HuH-7 (cell line): ENCODE data around the gene HPSE2.
"Not testable (repeated sequence)": the region's sequence is repeated elsewhere in the genome, so short reads cannot be mapped to it uniquely, and the experiment has no call there.

Source experiments
- DNase-seq: peaks from one replicate; pipeline ENCODE4 v3.0.0; 2011; ENCODE audit warnings: low spot score

Gene HPSE2

DNA sequence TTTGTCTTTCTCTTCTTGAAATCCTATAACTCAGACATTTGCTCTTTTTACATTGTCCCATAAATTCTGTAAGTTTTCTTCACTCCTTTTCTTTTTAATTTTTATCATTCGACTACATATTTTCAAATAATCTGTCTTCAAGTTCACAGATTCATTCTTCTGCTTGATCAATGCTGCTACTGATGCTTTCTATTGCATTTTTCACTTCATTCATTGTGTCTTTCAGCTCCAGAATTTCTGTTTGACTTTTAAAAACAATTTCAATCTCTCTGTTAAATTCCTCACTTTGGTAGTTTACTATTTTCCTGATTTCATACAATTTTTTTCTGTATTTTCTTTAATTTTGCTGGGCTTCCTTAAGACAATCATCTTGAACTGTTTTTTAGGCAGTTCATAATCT, 230.4 kb downstream of the HPSE2 start:
- no peak for DNase-seq

DNA sequence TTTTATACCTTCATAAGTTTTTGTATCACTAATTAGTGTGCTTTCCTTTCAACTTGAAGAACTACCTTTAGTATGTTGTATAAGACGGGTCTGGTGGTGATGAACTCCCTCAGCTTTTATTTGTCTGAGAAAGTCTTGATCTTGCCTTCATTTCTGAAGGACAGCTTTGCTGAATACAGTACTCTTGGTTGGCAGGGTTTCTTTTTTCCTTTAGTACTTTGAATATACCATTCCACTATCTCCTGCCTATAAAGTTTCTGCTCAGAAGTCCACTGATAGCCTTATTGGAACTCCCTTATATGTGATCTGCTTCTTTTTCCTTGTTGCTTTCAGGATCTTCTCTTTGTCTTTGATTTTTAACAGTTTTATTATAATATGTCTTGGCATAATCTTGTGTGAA, 230.9 kb downstream of the HPSE2 start:
- DNase-seq: no peak

DNA sequence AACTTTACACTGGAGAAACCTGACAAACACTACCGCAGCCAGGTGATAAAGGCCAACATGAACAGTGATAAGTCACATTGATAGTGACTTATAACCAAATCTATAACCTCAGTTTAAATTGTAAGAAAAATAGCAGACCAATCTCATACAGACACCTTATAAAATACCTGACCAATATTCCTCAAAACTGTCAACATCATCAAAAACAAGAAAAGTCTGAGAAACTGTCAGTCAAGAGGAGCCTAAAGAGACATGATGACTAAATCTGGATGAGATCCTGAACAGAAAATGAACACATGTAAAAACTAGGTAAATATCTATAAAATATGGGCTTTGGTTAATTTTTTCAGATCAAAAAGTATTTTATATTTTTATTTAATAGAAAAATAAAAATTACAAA, 233.3 kb downstream of the HPSE2 start:
- no peak for DNase-seq

DNA sequence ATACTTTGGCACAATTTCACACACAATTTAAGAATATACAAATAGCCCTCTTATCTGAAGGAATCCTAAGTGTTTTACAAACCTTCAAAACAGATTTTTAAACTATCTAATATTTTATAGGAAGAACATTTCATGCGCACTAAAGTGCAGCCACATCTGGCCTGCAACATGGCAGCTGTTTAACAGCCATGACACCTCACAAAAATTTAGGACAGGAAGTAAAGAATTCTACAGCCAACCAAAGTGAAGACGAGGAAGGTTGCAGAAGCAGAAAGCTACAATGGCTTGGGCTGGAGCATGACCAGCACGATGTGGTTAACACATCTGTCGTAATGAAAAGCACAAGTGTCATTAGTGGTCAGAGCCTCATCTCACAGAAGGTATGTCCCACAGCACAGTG, 238.1 kb downstream of the HPSE2 start:
- DNase-seq: no peak

DNA sequence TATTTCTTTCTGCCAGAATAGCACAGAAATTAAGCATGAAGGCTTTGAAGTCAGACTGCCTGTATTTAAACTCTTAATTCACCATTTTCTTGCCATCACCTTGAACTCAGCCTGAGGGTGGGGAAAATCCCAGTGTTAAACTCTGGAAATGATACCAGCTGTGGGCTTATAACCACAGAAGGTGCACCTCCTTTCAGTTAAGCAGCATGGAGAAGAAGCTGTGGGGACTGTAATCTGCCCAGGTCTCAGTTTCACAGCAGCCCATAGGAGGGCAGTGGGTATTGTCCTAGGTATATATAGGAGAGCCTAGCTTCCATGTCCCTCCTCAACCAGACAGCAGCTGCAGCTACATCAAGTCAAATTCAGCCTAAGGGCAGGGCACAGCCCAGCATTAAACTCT, 241.6 kb downstream of the HPSE2 start:
- DNase-seq: no peak

DNA sequence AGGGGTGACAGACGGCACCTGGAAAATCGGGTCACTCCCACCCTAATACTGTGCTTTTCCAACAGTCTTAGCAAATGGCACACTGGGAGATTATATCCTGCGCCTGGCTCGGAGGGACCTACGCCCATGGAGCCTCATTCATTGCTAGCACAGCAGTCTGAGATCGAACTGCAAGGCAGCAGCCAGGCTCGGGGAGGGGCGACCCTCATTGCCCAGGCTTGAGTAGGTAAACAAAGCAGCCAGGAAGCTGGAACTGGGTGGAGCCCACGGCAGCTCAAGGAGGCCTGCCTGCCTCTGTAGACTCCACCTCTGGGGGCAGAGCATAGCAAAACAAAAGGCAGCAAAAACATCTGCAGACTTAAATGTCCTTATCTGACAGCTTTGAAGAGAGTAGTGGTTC, 251.9 kb downstream of the HPSE2 start:
- DNase-seq: not testable (repeated sequence)

DNA sequence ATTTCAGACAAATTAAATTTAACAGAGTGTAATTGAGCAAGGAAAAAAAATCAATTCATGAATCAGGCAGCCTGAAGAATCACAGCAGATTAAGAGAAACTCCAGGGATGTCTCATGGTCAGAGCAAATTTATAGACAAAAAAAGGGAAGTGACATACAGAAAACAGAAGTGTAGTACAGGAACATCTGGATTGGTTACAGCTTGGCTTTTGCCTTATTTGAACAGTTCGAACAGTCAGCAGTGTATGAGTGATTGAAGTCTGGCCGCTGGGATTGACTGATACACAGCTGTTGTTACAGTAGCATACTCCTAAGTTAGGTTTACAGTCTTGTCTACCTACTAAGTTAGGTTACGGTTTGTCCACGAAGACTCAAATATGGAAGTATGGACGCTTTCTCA, 255.3 kb downstream of the HPSE2 start:
- no peak for DNase-seq

DNA sequence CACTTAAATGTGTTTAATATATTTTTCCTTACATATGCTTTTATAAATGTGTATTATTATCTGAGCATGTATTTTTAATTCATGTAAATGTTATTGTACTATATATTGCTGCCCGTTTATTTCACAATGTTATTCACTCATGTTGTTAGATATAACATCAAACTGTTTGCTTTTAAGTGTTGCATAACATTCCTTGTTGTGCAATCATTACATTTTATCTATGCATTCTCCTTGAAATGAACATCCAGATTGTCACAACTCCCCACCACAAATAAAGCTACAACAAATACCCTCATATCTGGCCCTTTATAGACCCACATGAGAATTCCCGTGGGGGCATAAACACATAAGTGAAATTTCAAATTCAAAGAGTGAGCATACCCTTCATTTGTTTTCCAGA, 264.2 kb downstream of the HPSE2 start:
- DNase-seq: no peak

DNA sequence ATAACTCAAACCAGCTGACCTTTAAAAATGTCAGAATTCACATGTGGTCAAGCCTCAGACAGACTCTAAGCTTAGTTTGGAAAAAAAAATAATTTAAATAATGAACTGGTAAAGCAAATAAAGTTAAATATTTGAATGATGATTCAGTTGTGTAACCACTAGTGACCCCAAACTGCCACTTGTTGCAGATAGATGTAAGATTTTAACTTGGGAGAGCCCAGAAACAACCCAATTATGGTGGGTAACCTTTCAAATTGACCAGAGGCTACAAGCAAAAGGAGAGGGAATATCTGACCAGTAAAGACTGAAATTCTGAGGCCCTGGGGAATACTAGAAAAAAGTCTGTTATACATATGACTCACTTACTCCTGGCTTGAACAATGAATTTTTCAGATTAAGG, 268.1 kb downstream of the HPSE2 start:
- DNase-seq: no peak

DNA sequence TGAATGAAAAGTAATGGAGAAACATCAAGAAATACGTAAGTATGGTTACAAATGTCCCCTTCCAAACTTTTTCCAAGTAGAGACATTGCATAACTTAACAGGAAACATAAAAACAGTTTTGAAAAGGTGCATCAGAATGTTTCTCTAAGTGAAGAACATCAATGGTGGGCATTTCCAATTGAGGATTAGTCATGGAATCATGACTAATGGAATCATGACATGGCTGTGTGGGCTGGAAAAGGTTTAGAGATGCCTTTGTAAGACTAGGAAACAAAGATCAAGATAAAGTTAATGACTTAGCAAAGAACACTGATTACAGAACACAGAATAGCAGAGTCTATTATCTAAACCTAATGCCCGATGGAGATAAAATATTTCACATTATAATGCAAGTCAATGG, 272.0 kb downstream of the HPSE2 start:
- no peak for DNase-seq

DNA sequence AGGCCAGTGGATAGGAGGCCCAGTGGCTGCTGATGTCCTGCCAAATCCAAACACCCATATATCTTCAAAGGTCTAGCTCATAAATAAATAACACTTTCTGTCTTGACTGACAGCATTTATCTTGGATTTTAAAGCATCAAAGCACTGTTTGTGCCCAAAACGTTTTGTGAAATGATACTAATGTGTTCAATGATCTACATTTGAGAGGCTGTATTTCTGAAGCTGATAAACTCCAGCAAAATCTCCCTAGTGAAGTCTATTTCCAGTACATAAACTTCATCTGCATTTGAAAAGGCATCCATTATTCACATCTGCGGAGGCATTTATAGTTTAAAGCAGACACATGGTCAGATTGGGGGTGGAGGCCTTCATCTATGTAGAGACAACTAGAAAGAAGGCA, 276.3 kb downstream of the HPSE2 start:
- no peak for DNase-seq

DNA sequence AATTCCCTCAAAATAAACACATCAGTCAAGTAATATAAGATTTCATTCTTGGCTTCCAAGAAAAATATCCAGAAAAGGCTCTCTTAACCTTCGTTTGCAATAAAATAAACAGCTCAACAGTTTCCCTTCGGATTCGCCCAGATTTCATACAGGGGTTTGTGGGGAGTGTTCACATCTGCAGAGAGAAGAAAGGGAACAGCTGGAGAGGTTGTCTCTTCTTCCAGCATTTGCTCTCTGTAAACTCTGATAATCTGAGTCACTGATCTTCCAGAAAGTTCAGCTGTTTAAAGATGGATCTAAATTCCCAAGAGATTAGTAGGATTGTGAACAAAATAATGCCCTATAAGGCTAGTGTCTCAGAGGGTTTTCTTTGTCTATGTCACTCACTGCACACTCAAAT, 277.9 kb downstream of the HPSE2 start:
- DNase-seq: no peak

DNA sequence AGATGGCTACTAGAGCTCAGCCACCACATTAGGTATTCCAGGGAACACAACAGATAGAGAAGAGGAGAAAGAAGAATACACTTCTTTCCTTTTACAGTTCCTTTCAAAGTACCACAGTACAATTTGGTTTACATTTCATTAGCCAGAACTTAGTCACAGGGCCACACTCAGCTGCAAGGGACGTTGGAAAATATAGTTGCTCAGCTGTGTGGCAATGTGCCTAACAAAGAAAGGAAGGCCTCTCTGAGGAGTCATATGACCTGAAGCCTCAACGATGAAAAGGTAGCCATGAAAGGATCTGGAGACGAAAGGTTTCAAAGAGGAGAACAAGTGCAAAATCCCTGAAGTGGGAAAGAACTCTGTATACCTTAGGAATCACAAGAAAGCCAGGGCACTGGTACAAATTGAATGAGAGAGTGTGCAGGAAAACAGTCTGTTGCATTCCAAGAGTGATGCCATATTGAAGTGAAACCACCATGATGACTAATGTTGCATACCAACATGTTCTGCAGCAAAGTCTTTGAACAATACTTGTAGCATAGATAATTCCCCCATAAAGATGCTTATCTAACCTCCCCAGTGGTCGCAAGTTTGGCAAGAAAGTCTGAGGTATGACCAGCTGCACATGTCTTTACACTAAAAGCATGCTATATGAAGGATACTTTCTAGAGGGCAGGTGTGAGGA, 278.9 kb downstream of the HPSE2 start:
- DNase-seq: no peak

DNA sequence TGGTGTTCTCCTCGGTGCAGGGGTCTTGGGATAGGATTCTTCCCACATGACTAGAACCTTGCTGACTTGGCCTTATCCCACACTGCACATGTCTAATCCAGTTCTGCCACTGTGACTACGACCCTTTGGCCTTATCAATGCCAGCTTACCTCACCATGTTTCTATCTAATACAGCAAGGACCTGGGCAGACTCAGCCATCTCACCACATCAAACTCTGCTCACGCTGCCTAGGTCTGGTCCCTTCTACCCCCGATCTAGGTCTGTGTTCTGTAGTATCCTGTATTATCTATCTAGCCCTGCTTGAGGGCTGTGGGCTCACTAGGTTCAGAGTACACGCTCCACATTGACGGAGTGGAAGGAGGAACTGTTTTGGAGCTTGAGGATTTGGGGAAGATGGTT, 282.4 kb downstream of the HPSE2 start:
- DNase-seq: no peak

DNA sequence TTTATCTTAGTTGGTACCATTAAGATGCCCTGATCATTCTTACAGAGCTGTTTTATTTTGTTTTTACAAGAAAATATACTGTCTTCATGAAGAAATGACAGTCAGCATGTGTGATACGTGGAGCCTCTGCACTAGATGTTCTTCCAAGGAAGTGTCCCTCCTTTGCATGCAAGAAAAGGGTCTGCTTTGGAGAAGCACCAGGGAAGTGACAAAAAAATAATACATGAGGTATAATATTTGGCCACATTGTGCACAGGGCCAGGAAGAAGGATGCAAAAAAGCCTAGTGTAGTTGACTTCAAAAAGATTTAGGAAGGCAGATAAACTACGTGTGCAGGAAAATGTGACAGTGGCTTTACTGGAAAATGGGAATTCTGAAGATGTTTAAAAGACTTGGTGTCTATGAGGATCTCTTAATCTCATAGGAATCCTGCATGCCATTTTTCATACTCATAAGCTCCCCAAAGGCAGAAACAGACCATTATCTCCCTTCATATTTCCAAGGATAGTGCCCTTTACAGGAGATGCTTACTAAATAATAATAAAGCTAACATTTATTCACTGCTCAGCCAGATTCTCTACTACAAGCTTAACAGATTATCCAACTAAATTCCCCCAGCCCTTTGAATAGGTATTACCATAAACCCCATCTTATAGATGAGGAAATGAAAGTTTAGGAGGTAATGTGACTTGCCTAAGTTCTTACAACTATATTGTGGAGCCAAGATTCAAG, 284.2 kb downstream of the HPSE2 start:
- no peak for DNase-seq

DNA sequence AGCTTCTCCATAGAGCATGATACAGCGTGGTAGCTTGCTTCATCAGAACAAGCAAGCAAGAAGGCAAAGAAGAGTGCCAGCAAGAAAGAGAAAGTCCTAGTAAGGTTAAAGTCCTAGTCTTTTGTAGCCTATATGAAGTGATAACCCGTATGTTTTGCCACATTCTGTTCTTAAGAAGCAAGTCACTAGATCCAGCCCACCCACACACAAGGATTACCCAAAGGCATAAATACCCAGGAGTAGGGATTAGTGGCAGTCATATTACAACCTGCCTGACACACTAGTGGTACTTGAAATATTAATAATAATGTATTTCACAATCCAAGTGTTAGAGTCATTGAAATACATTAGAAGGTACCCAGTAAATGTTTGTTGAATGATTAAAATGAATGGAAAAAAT, 285.5 kb downstream of the HPSE2 start:
- DNase-seq: no peak

DNA sequence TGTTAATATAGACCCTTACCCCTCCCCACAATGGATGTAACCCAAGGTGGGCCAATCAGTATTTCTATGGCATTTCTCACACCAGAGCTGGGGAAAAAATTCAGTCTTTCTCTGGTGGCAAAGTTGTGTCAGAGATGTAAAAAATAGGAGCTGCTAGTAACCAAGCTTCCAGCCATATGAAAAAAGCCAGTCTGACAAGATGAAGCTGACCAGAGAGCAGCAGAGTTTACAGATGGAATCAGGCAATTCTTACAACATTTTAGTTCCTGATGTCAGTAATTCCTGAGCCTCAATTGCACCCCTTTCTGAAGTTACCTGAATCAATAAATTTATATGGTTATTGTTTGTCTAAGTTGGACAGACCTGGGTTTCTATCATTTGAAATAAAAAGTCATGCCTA, 286.3 kb downstream of the HPSE2 start:
- no peak for DNase-seq

DNA sequence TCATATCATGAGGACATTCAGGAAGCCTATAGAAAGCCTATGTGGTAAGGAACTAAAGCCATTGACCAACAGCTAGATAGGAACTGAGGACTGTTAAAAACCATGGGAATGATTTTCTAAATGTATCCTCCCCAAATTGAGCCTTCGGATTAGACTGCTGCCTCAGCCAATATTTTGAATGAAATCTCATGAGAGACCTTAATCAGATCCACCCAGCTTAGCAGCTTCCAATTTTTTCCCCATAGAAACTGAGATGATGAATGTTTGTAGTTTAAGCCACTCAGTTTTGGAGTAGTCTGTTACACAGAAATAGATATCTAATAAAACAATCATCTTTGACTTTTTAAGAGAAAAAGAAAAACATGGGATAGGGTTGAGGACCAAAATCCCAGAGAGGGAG, 292.0 kb downstream of the HPSE2 start:
- DNase-seq: no peak

DNA sequence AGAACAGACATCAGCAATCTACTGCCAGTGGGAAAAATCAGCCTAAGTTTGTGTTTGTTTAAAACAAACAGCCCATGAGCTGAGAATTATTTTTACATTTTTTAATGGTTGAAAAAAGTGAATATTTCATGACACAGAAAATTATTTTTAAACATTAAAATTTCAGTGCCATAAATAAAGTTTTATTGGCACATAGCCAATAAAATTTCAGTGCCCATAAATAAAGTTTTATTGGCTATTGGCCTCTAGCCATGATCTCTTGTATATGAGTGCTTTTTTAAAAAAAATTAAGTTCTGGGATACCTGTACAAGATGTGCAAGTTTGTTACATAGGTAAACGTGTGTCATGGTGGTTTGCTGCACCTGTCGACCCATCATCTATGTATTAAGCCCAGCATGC, 305.9 kb downstream of the HPSE2 start:
- no peak for DNase-seq

DNA sequence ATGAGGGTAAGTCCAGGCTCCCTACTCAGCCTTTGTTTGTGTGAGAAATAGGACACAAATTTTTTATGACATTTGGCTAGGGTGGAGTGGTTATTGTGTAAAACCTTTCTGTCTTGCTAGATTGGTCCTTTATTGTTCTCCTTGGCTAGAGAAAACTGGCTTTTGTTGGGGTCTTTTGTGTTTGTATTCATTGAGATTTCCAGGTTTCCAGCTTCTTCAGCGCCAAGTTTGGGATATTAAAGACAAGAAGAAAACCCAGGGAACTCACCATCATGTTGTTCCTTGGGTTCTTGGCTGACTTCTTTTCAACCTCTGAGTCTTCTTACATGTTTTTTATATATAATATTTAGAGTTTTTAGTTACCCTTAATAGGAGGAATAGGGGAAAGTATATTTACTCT, 310.0 kb downstream of the HPSE2 start:
- DNase-seq: no peak

DNA sequence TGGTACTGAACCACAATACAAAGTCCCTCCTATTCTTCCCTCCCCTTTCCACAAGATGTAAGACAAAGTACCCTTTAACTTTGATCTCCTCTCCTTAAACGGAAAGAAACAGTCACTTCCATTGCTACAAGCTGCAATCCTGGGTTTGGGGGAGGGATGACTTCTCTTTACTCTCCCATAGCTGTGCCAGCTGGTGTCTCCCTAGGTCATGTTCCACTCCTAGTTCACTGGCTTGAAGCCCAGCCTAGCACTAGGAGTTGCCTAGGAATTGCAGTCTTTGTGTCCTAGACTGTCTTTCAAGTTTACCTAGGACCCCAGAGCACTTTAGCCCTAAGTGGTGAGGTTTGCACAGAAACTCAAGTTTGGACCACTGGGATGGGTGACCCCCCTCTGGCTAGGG, 311.1 kb downstream of the HPSE2 start:
- DNase-seq: no peak

DNA sequence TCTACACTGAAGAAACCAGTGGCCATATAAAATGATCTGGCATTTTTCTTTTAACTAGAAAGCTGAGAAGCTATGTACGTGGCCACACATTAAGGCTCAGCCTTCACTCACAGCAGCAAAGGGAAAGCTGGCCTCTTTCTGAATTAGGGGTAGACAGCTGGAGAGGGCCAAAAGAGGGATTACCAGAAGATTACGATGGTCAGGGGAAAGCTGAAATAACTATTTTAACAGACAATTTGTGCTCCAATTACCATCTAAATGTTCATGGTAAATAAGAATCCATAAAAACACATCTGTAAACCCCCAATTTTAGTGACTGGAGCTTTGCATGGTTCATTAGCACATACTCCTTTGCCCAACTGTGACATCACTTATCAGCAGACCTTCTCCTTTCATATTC, 314.3 kb downstream of the HPSE2 start:
- no peak for DNase-seq

DNA sequence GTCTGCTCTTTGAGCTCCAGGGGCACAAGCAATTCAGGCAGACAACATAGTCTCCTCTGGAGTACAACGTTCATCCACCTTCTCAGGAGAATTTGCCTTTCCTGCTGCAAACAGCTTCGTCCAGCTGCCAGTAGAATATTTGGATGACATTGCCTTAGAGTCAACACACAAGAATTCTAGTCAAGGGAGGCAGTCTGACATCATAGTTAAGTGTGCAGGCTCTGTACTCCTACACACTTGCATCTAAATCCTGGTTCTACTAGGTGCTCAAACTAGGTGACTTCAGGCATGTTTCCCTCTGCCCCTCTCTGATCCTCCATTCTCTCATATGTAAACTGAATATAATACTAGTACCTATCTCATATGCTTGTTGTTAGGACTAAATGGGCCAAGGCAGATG, 314.8 kb downstream of the HPSE2 start:
- DNase-seq: no peak

DNA sequence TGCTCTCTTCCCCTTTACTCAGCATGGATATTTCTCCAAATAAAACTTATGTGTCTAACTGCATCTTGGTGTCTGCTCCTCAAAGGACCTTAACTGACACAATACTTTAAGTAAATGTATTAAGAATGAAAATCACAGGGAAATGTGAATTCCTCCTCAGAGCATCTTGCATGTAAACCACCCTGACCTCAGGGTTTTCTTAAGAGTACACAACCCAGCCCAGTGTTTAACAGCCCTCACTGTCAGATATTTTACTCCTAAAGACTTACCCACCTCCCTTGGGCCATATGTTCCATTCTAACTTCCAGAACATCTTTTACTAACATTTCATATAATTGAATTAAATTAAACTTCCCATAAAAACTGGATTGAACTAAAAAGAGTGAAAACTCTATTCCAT, 315.3 kb downstream of the HPSE2 start:
- no peak for DNase-seq
